HG02938 (cell line): ENCODE measurements around the gene GPM6B.

Experiments used
- ATAC-seq: cut with Tn5 transposase; IDR thresholded peaks from one replicate; pipeline ENCODE4 v1.9.1; 2021; ENCODE audit warnings: mild to moderate bottlenecking, moderate library complexity; ENCODE audit not compliant: unreplicated experiment

GPM6B gene

GRCh38 chrX:13825178-13825762 lies 8.4 kb upstream of the GPM6B start:
- no peak for ATAC-seq

DNA sequence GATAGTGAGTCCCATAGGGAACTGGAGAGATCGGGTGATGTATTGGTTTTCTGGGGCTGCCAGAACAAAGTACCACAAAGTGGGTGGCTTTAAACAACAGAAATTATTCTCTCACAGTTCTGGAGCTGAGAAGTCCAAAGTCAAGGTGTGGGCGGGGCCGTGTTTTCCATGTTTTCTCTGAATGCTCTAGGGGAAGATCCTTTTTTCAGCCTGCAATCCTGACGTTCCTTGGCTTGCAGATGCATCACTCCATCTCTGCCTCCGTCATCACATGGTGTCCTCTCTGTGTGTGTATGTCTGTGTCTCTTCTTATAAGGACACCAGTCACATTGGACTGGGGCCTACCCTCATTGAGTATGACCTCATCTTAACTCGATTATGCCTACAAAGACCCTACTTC lies 7.9 kb upstream of the GPM6B start:
- no peak for ATAC-seq

GRCh38 chrX:13821738-13822137 lies 4.8 kb upstream of the GPM6B start:
- no peak for ATAC-seq

DNA sequence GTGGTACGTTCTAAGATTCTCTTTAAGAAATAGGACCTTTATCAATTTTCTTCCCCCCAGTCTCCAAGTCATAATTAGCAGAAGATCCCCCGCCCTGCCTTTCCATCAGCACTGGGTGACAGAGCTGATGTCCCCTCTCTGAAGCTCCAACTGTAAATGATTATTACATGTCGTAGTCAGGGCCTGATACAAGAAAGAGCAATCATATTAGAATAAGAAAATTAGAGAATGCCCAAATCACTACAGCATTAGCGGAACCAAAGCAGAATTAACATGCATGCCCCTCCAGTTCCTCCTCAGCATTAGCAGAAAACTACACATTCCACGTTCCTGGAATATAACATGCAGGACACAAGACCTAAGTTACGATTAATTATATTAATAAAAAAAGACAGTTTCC lies 717 bp downstream of the GPM6B start:
- ATAC-seq = no peak

DNA sequence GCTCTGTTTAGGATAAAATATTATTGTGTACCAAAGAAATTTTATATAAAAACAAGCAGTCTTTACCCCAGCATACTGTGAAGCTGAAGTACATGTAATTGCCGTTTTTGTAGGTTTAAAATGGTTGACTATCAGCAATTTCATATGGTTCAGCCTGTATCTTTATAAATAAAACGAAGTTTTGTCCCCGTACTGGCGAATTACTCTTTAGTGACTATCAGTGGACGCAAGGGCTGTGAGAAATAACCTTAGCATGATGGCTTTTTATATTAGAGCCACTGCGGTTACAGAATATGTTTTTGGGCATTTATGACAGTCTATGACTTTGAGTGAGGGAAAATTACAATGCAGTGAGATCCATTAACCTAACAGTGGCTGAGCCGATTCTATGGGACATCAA lies 1.2 kb downstream of the GPM6B start:
- ATAC-seq = no peak

GRCh38 chrX:13808865-13809264 lies 8.0 kb downstream of the GPM6B start:
- no peak for ATAC-seq

DNA sequence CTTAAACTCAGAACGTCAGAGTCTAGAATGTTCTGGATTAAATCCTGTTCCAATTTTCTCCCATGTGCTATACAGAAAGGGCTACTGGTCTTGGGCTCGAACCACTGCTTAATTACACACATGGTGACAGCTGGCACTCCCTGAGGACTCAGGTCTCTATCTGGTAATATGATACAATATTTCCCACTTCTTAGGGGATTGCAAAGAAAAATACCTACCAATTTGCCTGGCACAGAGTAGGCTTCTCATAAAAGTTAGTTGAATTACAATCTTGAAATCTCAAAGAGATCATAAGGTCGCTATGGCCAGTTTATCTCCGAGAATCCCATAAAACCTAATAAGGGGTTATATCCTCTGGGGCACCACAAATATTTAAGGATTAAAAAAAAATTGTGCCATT lies 8.6 kb downstream of the GPM6B start:
- ATAC-seq = no peak

- ATAC-seq = no peak
Measured at GRCh38 chrX:13805241-13805640, 11.7 kb downstream of the GPM6B start.

DNA sequence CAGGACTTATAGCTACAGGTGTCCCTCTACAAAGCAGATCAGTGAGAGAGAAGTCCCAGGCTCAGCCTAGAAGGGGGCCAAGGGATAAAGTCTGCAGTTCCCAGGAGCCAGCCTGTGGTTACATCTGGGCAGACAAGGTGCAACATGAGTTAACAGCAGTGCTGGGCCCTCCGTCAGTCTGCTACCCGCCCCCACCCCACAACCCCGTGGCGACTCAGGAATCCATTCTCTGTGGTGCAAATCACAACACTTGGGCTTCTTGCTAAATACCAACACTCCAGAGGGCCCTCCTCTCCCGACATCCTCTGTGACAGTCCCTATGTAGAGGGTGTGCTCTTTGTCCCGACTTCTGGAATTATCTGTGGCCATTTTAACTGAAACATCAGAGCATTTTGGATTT lies 13.8 kb downstream of the GPM6B start:
- ATAC-seq = no peak

DNA sequence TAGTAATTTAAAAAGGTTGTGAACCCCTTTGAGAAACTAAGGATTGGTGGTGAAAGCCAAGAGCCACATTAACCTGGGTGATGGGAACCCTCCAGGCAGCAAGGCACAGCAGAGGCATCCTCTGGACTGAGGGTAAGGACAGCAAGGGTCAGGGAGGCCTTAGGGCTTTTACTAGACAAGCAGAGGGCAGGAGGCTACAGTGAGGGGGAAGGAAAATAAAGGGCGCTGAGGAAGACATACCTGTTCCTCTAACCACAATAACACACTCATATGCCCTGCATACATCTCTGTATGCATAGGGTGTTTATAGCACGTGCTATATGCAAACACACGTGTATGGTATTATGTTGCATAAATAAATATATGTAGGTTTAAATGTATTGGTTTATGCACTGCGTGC lies 18.7 kb downstream of the GPM6B start:
- no peak for ATAC-seq

DNA sequence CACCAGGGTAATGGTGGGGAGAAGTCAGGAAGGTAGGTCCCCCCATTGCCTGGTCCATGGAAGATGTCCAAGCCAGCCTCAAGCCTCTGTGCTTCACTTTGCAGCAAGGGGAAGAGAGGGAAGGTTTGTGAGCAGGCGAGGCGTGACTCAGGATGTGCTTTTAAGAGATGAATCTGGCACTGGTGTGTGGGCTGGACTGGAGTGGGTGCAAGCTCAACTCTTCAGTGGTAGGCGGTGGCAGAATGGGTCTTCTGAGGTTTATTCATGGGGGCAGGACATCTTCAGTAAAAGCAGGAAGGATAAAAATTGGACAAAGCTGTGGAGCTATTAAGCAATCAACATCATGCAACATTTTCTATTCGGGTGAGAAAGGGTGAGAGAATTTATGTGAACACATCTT lies 19.4 kb downstream of the GPM6B start:
- no peak for ATAC-seq

- ATAC-seq = no peak
Measured at GRCh38 chrX:13794417-13794816, 22.5 kb downstream of the GPM6B start.

DNA sequence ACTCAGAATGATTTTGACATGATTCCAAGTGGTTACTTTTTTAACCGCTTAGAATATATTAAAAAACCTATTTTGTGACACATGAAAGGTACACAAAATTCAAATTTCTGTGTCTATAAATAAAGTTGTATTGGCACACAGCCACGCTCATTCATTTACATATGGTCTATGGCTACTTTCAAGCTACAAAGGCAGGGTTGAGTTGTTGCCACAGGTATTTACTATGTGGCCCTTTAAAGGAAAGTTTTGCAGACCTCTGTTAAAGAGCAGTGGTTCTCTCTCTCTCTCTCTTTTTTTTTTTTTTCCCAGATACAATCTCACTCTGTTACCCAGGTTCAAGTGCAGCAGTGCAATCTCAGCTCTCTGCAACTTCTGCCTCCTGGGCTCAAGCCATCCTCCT lies 23.0 kb downstream of the GPM6B start:
- no peak for ATAC-seq

DNA sequence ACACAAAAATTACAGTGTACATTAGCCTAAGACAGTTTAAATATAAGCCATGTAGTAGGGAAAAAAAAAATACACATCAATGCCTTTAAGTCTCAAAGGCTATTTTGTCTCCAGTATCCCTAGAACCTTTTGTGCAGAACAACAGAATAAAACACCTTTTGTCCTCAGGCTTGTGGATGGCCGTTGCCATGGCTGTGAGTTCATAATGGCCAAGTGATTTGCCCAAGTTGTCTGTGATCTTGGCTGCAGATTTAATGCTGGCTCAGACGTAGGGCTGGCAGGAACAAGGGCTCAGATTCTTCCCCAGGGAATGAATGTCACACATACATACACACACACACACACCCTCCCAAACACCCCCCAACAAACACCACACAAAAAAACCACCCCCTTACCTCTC lies 25.3 kb downstream of the GPM6B start:
- ATAC-seq = no peak

DNA sequence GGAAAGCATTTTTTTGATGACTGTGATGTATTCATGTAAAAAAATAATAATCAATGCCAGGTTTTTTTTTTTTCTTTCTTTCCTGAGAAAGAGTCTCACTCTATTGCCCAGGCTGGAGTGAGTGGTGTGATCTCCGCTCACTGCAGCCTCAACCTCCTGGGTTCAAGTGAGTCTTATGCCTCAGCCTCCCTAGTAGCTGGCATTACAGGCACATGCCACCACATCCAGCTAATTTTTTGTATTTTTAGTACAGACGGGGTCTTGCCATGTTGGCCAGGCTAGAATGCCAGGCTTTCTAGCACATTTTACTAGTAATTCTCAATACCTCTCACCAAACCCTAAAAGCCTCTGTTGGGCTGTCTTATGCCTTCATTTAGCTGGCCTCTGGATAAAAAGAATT lies 25.7 kb downstream of the GPM6B start:
- ATAC-seq = no peak

- ATAC-seq = no peak
Measured at GRCh38 chrX:13790206-13791131, 26.4 kb downstream of the GPM6B start.

- no peak for ATAC-seq
Measured at GRCh38 chrX:13786048-13786447, 30.8 kb downstream of the GPM6B start.

GRCh38 chrX:13780868-13781427 lies 35.9 kb downstream of the GPM6B start:
- no peak for ATAC-seq

GRCh38 chrX:13778916-13779315 lies 38.0 kb downstream of the GPM6B start:
- no peak for ATAC-seq

- ATAC-seq = no peak
Measured at GRCh38 chrX:13776387-13776786, 40.5 kb downstream of the GPM6B start.

- ATAC-seq = no peak
Measured at GRCh38 chrX:13775837-13776236, 41.1 kb downstream of the GPM6B start.

DNA sequence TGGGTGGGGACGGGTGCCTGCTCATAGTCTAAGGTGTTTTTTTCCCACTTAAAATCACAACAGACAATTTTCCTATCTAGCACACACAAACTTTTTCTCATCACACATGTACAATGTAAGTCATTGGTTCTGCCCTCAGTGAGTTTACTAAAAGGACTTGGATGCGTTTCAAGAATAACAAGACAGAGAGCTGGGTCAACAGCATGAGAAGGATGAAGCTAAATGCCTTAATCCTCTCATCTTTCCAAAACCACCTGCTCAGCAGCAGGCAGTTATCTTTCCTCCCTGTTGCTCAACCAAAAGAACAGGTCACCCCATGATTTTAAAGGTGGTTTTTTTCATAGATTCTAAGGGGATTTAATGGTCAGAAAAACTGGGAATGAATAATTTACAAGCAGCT lies 42.2 kb downstream of the GPM6B start:
- ATAC-seq = no peak
